VCaP (cell line): ENCODE measurements around the gene CBS.
"Not testable (repeated sequence)": the region's sequence is repeated elsewhere in the genome, so short reads cannot be mapped to it uniquely, and the experiment has no call there.

Source experiments
- H3K27ac ChIP-seq: fragments of 450-650 bp; 2 replicates; pipeline ENCODE4 v1.5.1; 2017
- CTCF ChIP-seq: fragments of 450-650 bp; conservative IDR thresholded peaks from 2 replicates; pipeline ENCODE4 v1.5.1; 2017; ENCODE audit warnings: mild to moderate bottlenecking, moderate library complexity

CBS gene

GRCh38 chr21:43066690-43067089, 8.9 kb downstream of the CBS start:
- H3K27ac ChIP-seq = not testable (repeated sequence)

- not testable (repeated sequence) for H3K27ac ChIP-seq
Measured at GRCh38 chr21:43065991-43066390, 9.6 kb downstream of the CBS start.

GRCh38 chr21:43064265-43064917, 11.2 kb downstream of the CBS start:
- not testable (repeated sequence) for H3K27ac ChIP-seq

- H3K27ac ChIP-seq = not testable (repeated sequence)
Measured at GRCh38 chr21:43062955-43063664, 12.5 kb downstream of the CBS start.

GRCh38 chr21:43053112-43053511, 22.5 kb downstream of the CBS start:
- H3K27ac ChIP-seq = not testable (repeated sequence)

- peak overlapping the region; percentile 50; the same call in 1 of the 2 replicates for H3K27ac ChIP-seq
Measured at GRCh38 chr21:43045876-43046821, 29.5 kb downstream of the CBS start.

GRCh38 chr21:43045165-43045875, 30.3 kb downstream of the CBS start:
- peak overlapping the region; percentile 50; the same call in 1 of the 2 replicates for H3K27ac ChIP-seq

GRCh38 chr21:43044547-43044946, 31.1 kb downstream of the CBS start:
- not testable (repeated sequence) for H3K27ac ChIP-seq

- not testable (repeated sequence) for H3K27ac ChIP-seq
Measured at GRCh38 chr21:43043291-43043690, 32.3 kb downstream of the CBS start.

GRCh38 chr21:43042169-43042568, 33.5 kb downstream of the CBS start:
- not testable (repeated sequence) for H3K27ac ChIP-seq

GRCh38 chr21:43038659-43039044, 37.0 kb downstream of the CBS start:
- H3K27ac ChIP-seq = not testable (repeated sequence)

GRCh38 chr21:43037918-43038658, 37.5 kb downstream of the CBS start:
- H3K27ac ChIP-seq = not testable (repeated sequence)

- not testable (repeated sequence) for H3K27ac ChIP-seq
Measured at GRCh38 chr21:43036889-43037288, 38.7 kb downstream of the CBS start.

- no peak overlapping the region for H3K27ac ChIP-seq
- no peak for TF ChIP-seq CTCF
Measured at GRCh38 chr21:43034826-43035225, 40.8 kb downstream of the CBS start.
